Measurements from ENCODE around the gene ITGB3BP.

ITGB3BP gene

DNA sequence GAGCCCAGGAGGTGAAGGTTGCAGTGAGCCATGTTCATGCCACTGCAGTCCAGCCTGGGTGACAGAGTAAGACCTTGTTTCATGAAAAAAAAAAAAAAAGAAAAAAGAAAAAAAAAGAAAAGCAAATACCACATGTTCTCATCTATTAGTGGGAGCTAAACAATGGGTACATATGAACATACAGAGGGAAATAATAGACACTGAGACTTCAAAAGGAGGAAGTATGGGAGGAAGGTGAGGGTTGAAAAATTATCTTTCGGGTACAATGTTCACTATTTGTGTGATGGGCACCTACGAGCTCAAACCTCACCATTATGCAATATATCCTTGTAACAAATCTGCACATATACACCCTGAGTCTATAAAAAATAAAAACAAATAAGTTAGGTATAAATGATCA is 6.4 kb downstream of the ITGB3BP start:
- no peak overlapping the region for H3K4me3 ChIP-seq (ENCODE audit: control insufficient read depth, low read depth, low read length)
- no peak for DNase-seq (ENCODE audit: low read depth)
- no peak for TF ChIP-seq CTCF (conservative IDR thresholded peaks at IDR 0.05; ENCODE audit: control insufficient read depth, insufficient read depth, low read depth, low read length)

DNA sequence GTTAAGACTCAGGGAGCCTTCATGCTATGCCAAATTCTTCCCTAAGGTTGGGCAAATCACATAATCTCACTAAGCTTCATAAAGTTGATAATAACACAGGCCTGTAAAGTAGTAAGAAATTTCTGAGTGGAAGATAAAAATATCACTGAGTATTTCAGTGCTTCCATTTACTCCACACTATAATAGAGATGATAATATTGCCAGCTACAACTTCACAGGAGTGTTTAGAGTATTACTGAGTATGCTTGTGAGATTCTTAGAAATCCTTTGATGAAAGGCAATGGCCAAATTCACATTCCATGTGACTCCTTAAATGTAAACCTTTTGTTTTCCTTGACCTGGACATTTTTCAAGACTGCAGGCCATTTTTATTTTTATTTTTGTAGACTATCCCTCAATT is 10.4 kb downstream of the ITGB3BP start:
- TF ChIP-seq CTCF (conservative IDR thresholded peaks at IDR 0.05; ENCODE audit: control insufficient read depth, insufficient read depth, low read depth, low read length), result no peak
- no peak for DNase-seq (ENCODE audit: low read depth)
- no peak overlapping the region for H3K4me3 ChIP-seq (ENCODE audit: control insufficient read depth, low read depth, low read length)

DNA sequence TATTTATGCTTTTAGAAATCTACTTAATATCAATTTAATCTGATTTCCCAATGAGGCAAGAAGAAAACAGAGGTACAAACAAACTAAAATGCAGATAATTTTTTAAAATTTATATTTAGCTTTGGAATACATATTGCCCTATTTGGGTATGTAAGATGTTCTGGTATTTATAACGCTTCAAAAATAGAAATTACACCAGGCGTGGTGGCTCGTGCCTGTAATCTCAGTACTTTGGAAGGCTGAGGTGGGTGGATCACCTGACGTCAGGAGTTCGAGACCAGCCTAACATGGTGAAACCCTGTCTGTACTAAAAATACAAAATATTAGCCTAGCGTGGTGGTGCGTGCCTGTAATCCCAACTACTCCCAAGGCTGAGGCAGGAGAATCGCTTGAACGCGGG is 13.3 kb downstream of the ITGB3BP start:
- TF ChIP-seq CTCF (conservative IDR thresholded peaks at IDR 0.05; ENCODE audit: control insufficient read depth, insufficient read depth, low read depth, low read length), result no peak
- H3K4me3 ChIP-seq (ENCODE audit: control insufficient read depth, low read depth, low read length), result no peak overlapping the region
- no peak for DNase-seq (ENCODE audit: low read depth)

- no peak for DNase-seq (ENCODE audit: low read depth)
- TF ChIP-seq CTCF (conservative IDR thresholded peaks at IDR 0.05; ENCODE audit: control insufficient read depth, insufficient read depth, low read depth, low read length), result no peak
Measured at GRCh38 chr1:63506782-63507181, 16.2 kb downstream of the ITGB3BP start.

DNA sequence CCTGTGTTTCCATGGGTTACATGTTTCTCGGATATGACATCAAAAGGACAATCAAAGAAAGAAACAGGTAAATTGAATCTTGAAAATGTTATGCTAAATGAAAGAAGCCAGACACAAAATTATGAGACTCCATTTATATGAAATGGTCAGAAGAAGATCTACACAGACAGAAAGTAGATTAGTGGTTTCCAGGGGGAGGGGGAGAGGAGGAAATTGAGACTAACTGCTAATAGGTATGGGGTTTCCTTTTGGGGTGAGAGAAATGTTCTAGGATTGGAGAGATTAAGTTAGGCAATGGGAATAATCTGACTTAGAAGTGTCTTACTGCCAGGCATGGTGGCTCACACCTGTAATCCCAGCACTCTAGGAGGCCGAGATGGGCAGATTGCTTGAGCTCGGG is 21.8 kb downstream of the ITGB3BP start:
- no peak overlapping the region for H3K4me3 ChIP-seq (ENCODE audit: control insufficient read depth, low read depth, low read length)
- TF ChIP-seq CTCF (conservative IDR thresholded peaks at IDR 0.05; ENCODE audit: control insufficient read depth, insufficient read depth, low read depth, low read length), result no peak
- no peak for DNase-seq (ENCODE audit: low read depth)

More at GRCh38 chr1:63506782-63507181, 16.2 kb downstream of the ITGB3BP start:
- H3K4me3 ChIP-seq (ENCODE audit: control insufficient read depth, low read depth, low read length), result no peak overlapping the region

GRCh38 chr1:63498106-63498505 is 24.9 kb downstream of the ITGB3BP start:
- TF ChIP-seq CTCF (conservative IDR thresholded peaks at IDR 0.05; ENCODE audit: control insufficient read depth, insufficient read depth, low read depth, low read length), result no peak

GRCh38 chr1:63497577-63497976 is 25.4 kb downstream of the ITGB3BP start:
- no peak for DNase-seq (ENCODE audit: low read depth)
- no peak overlapping the region for H3K4me3 ChIP-seq (ENCODE audit: control insufficient read depth, low read depth, low read length)
- TF ChIP-seq CTCF (conservative IDR thresholded peaks at IDR 0.05; ENCODE audit: control insufficient read depth, insufficient read depth, low read depth, low read length), result no peak

More at GRCh38 chr1:63498106-63498505, 24.9 kb downstream of the ITGB3BP start:
- H3K4me3 ChIP-seq (ENCODE audit: control insufficient read depth, low read depth, low read length), result no peak overlapping the region
- DNase-seq (ENCODE audit: low read depth), result no peak
